ENCODE measurements around the gene KIAA0040. TPM values are rescaled to one million over a fixed set of nuclear protein-coding genes. Genes with fewer than 3 reads are reported as not detected.

The KIAA0040 gene
- total RNA-seq, 6 experiments from 2014 or later, result 4.6 to 13.5 (median 5.3) TPM

DNA sequence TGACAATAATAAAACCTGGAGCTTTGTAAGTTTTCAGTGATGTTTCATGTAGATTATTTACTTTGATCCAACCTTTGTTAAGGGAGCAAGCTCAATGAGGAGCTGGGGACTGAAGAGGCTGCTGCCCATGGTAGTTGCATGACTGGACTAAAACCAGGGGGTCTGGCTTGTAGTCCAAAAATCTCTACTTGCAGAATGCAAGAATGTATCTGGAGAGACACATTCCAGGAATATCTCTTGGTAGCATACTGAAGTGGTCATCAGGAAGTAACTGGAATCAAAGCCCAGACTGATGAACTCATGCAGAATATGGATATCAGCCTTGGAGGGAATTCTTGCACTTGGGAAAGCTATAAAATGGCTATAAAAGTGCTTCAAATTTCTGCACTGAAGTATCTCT is 5.8 kb upstream of the KIAA0040 start:
- DNase-seq, result no peak
- H3K4me1 ChIP-seq, result no peaks in the 10 kb centered on the region
- no peaks in the 10 kb centered on the region for H3K27me3 ChIP-seq
- H3K36me3 ChIP-seq, result no peaks in the 10 kb centered on the region
- intact Hi-C loops (cut with DNase I), result no loop called here
- TF ChIP-seq, protein P1, sequence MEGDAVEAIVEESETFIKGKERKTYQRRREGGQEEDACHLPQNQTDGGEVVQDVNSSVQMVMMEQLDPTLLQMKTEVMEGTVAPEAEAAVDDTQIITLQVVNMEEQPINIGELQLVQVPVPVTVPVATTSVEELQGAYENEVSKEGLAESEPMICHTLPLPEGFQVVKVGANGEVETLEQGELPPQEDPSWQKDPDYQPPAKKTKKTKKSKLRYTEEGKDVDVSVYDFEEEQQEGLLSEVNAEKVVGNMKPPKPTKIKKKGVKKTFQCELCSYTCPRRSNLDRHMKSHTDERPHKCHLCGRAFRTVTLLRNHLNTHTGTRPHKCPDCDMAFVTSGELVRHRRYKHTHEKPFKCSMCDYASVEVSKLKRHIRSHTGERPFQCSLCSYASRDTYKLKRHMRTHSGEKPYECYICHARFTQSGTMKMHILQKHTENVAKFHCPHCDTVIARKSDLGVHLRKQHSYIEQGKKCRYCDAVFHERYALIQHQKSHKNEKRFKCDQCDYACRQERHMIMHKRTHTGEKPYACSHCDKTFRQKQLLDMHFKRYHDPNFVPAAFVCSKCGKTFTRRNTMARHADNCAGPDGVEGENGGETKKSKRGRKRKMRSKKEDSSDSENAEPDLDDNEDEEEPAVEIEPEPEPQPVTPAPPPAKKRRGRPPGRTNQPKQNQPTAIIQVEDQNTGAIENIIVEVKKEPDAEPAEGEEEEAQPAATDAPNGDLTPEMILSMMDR (IDR thresholded peaks at IDR 0.05), result no peak
- TF ChIP-seq POLR2A (IDR thresholded peaks at IDR 0.05), result no peak
- ATAC-seq, result no peak
- H3K9me3 ChIP-seq, result no peaks in the 10 kb centered on the region
- H3K27ac ChIP-seq, result no peak overlapping the region
- H3K4me3 ChIP-seq, result no peak overlapping the region

DNA sequence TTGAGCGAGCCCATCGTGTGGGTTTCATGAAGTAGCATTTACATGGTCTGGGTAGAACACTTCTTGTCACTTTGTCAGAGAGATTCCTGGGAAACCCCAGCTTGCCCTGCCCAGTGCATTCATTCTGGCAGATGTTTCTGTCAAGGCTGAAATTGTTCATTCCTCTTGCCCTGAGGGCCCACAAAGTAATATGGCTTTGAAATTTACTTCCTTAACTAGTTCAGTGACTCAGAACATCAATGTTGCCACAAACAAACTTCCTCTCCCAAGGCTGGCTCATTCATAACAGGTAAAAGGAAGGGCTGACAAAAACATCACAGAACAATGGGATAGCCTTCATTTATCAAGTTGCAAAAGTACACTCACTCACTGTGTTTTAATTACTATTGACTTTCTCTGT is 5.0 kb upstream of the KIAA0040 start:
- no peak overlapping the region for H3K27ac ChIP-seq
- H3K4me3 ChIP-seq, result no peak overlapping the region
- TF ChIP-seq POLR2A (IDR thresholded peaks at IDR 0.05), result no peak
- TF ChIP-seq, protein P1 (IDR thresholded peaks at IDR 0.05), result no peak
- no peak for DNase-seq
- H3K4me1 ChIP-seq, result no peaks in the 10 kb centered on the region
- intact Hi-C loops (cut with DNase I), result no loop called here
- no peaks in the 10 kb centered on the region for H3K36me3 ChIP-seq
- no peak for ATAC-seq
- H3K9me3 ChIP-seq, result no peaks in the 10 kb centered on the region
- no peaks in the 10 kb centered on the region for H3K27me3 ChIP-seq
- WGBS (ENCODE audit: insufficient coverage, low coverage, low lambda C conversion rate, missing lambda C conversion rate), result 67% methylated on average over 2 of the region's 2 CpGs

DNA sequence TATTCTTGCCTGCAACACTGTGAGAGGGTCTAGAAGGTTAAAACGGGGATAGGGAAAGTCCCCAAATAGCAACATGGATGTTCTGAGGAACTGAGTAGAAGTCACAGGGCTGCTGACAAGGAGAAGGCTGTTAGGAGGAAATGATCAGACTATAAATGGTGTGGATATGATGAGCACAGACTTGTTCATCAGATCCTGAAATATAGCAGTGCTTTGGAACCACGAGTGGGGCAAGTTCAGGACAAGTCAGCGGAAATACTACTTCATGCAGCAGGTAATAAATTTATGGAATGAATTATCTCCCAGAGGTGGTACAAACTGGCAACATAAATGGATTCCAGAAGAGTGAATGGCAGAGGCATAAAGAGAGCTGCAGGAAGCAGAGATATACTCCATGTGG is 3.2 kb upstream of the KIAA0040 start:
- intact Hi-C loops (cut with DNase I), result no loop called here
- WGBS (ENCODE audit: insufficient coverage, low coverage, low lambda C conversion rate, missing lambda C conversion rate), result 55% methylated on average over 3 of the region's 3 CpGs
- TF ChIP-seq, protein P1 (IDR thresholded peaks at IDR 0.05), result no peak
- no peak for TF ChIP-seq POLR2A (IDR thresholded peaks at IDR 0.05)
- no peak for ATAC-seq
- no peak overlapping the region for H3K4me3 ChIP-seq
- H3K4me1 ChIP-seq, result peaks cover 0 to 9% (median 3%) of the 10 kb centered on the region in 4 donors
- H3K27me3 ChIP-seq, result no peaks in the 10 kb centered on the region
- H3K9me3 ChIP-seq, result no peaks in the 10 kb centered on the region
- no peak overlapping the region for H3K27ac ChIP-seq
- no peak for DNase-seq
- H3K36me3 ChIP-seq, result no peaks in the 10 kb centered on the region

- 0% methylated on average over 1 of the region's 1 CpG for WGBS (ENCODE audit: insufficient coverage, low coverage, low lambda C conversion rate, missing lambda C conversion rate)
- no peak overlapping the region for H3K27ac ChIP-seq
- ATAC-seq, result no peak
- no peaks in the 10 kb centered on the region for H3K9me3 ChIP-seq
- H3K27me3 ChIP-seq, result no peaks in the 10 kb centered on the region
- H3K4me3 ChIP-seq, result no peak overlapping the region
- DNase-seq, result no peak
- intact Hi-C loops (cut with DNase I), result no loop called here
- H3K4me1 ChIP-seq, result peaks cover 0 to 11% (median 4%) of the 10 kb centered on the region in 4 donors
- no peak for TF ChIP-seq POLR2A (IDR thresholded peaks at IDR 0.05)
- TF ChIP-seq, protein P1 (IDR thresholded peaks at IDR 0.05), result no peak
- no peaks in the 10 kb centered on the region for H3K36me3 ChIP-seq
These were observed 2.7 kb upstream of the KIAA0040 start for GRCh38 chr1:175195281-175195680.

DNA sequence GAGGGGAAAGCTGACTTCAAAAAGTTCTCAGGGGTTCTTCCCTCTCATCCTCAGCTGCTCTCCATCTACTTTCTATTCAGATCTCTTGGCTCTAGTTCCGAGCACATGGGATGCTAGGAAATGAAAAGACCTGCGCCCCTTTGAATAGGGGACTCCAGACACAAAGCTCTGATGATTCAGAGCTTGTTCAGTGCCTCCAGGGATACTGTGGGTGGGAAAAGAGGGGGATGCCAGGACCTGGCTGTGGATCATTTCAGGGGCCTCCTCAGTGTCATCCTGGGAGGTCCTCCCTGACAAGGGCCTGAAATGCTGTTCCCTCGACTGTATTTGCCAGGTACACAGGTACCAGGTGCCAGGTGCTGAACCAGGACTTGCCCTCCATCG is 943 bp upstream of the KIAA0040 start:
- Histone ChIP-seq H3K36me3 (no peaks in the 10 kb centered on the region), H3K27me3 (no peaks in the 10 kb centered on the region), H3K27ac (peak overlapping the region; percentile 86 to 94 (median 89)), H3K9me3 (no peaks in the 10 kb centered on the region), H3K4me1 (peaks cover 0 to 11% (median 4%) of the 10 kb centered on the region in 4 donors), H3K4me3 (peak overlapping the region; percentile 60 to 83 (median 64))
- DNase-seq (no peak), ATAC-seq (no peak)
- TF ChIP-seq, protein P1 (IDR thresholded peaks at IDR 0.05), result no peak
- TF ChIP-seq POLR2A (IDR thresholded peaks at IDR 0.05), result no peak
- 30% methylated on average over 2 of the region's 4 CpGs for WGBS (ENCODE audit: insufficient coverage, low coverage, low lambda C conversion rate, missing lambda C conversion rate)
- intact Hi-C loops (cut with DNase I), result no loop called here
